Trophoblast cell (in vitro differentiated cells and primary cell): ENCODE results near the gene ULK4.

ENCODE experiments used
- DNase-seq, 2 donors: peaks; one replicate each; pipeline ENCODE4 v3.0.0-alpha.2; 2016
- H2AFZ ChIP-seq: 2 replicates; pipeline ENCODE4 v1.6.1; 2013; ENCODE audit warnings: low read length, moderate library complexity, mild to moderate bottlenecking; ENCODE audit not compliant: insufficient read depth, poor library complexity
- H2AK5ac ChIP-seq: 2 replicates; pipeline ENCODE4 v1.6.1; 2013; ENCODE audit warnings: mild to moderate bottlenecking, low read length
- H2BK120ac ChIP-seq: 2 replicates; pipeline ENCODE4 v1.6.1; 2013; ENCODE audit warnings: low read length, mild to moderate bottlenecking, moderate library complexity; ENCODE audit not compliant: insufficient read depth, poor library complexity
- H2BK12ac ChIP-seq: 2 replicates; pipeline ENCODE4 v1.6.1; 2013; ENCODE audit warnings: mild to moderate bottlenecking, low read length, moderate library complexity
- H2BK5ac ChIP-seq: 2 replicates; pipeline ENCODE4 v1.6.1; 2013; ENCODE audit warnings: low read length, low read depth, moderate library complexity, mild to moderate bottlenecking; ENCODE audit not compliant: poor library complexity
- H3K14ac ChIP-seq: 2 replicates; pipeline ENCODE4 v1.6.1; 2013; ENCODE audit warnings: mild to moderate bottlenecking, low read length
- H3K18ac ChIP-seq: 2 replicates; pipeline ENCODE4 v1.6.1; 2013; ENCODE audit warnings: mild to moderate bottlenecking, low read length
- H3K23ac ChIP-seq: 2 replicates; pipeline ENCODE4 v1.6.1; 2013; ENCODE audit warnings: low read length
- H3K27ac ChIP-seq: 2 replicates; pipeline ENCODE4 v1.5.1; 2013; ENCODE audit warnings: low read depth, mild to moderate bottlenecking, inconsistent platforms, low read length, moderate library complexity
- H3K27me3 ChIP-seq: 2 replicates; pipeline ENCODE4 v1.6.1; 2013; ENCODE audit warnings: inconsistent platforms, mild to moderate bottlenecking, low read length, moderate library complexity; ENCODE audit not compliant: insufficient read depth
- H3K36me3 ChIP-seq, 2 experiments: 1 replicate in 1 of 2; 2 replicates in 1 of 2; pipeline ENCODE4 v1.6.1; 2013; ENCODE audit warnings: low read length in 2 of 2, mild to moderate bottlenecking in 2 of 2, moderate library complexity in 1 of 2; ENCODE audit not compliant: insufficient read depth in 2 of 2, control insufficient read depth in 1 of 2
- H3K4ac ChIP-seq: 2 replicates; pipeline ENCODE4 v1.6.1; 2013; ENCODE audit warnings: low read depth, mild to moderate bottlenecking, low read length, moderate library complexity
- H3K4me1 ChIP-seq, 2 experiments: 1 replicate in 1 of 2; 2 replicates in 1 of 2; pipeline ENCODE4 v1.6.1; 2013; ENCODE audit warnings: low read length in 2 of 2, mild to moderate bottlenecking in 2 of 2, moderate library complexity in 1 of 2; ENCODE audit not compliant: insufficient read depth in 2 of 2, control insufficient read depth in 1 of 2
- H3K4me2 ChIP-seq: 2 replicates; pipeline ENCODE4 v1.6.1; 2013; ENCODE audit warnings: inconsistent platforms, mild to moderate bottlenecking, low read length, moderate library complexity
- H3K4me3 ChIP-seq: 2 replicates; pipeline ENCODE4 v1.5.1; 2013; ENCODE audit warnings: mild to moderate bottlenecking, low read depth, low read length, inconsistent platforms
- H3K79me1 ChIP-seq: one replicate; pipeline ENCODE4 v1.6.1; 2013; ENCODE audit warnings: low read length
- H3K79me2 ChIP-seq: 2 replicates; pipeline ENCODE4 v1.6.1; 2013; ENCODE audit warnings: low read length, mild to moderate bottlenecking; ENCODE audit not compliant: control insufficient read depth, insufficient read depth, poor library complexity
- H3K9ac ChIP-seq: 2 replicates; pipeline ENCODE4 v1.6.1; 2013; ENCODE audit warnings: mild to moderate bottlenecking, low read length
- H3K9me3 ChIP-seq: 2 replicates; pipeline ENCODE4 v1.6.1; 2013; ENCODE audit warnings: low read depth, mild to moderate bottlenecking, control low read depth, inconsistent platforms, low read length; ENCODE audit not compliant: insufficient read depth
- H4K12ac ChIP-seq: 2 replicates; pipeline ENCODE4 v1.6.1; 2013; ENCODE audit warnings: low read depth, mild to moderate bottlenecking, low read length, moderate library complexity
- H4K8ac ChIP-seq: 2 replicates; pipeline ENCODE4 v1.6.1; 2013; ENCODE audit warnings: low read depth, mild to moderate bottlenecking, low read length, moderate library complexity
- H4K91ac ChIP-seq: one replicate; pipeline ENCODE4 v1.6.1; 2013; ENCODE audit warnings: low read depth, mild to moderate bottlenecking, low read length, moderate library complexity
- WGBS: extraction: QIAGEN DNeasy Blood & Tissue Kit; methylation state at CpG from one replicate; pipeline ENCODE4 v1.1.7; 2013; ENCODE audit warnings: missing lambda C conversion rate; ENCODE audit not compliant: insufficient read length, insufficient coverage; ENCODE audit errors: extremely low coverage; 5-methylcytosine and 5-hydroxymethylcytosine counted together

Gene ULK4

DNA sequence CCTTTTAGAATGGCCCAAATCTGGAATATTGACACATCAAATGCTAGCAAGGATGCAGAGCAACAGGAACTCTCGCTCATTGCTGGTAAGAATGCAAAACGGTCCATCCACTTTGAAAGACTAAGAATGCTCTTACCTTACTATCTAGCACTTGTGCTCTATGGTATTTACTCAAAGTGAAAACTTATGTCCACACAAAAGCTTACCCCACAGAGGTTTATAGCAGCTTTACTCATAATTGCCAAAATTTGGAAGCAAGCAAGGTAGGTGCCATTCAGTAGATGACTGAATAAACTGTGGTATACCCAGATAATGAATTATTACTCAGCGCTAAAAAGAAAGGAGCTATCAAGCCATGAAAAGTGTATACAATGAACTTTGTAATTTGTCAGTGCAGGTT lies 666.2 kb downstream of the ULK4 start:
- no peak for DNase-seq
- no peak overlapping the region for H2BK12ac ChIP-seq
- H3K18ac ChIP-seq = no peak overlapping the region
- no peaks in the 10 kb centered on the region for H3K36me3 ChIP-seq
- no peak overlapping the region for H3K4ac ChIP-seq
- no peak overlapping the region for H4K12ac ChIP-seq
- H2AK5ac ChIP-seq = no peak overlapping the region
- H3K4me2 ChIP-seq = no peak overlapping the region
- no peak overlapping the region for H3K9ac ChIP-seq
- H2AFZ ChIP-seq = no peak overlapping the region
- no peak overlapping the region for H4K8ac ChIP-seq
- no peaks in the 10 kb centered on the region for H3K79me2 ChIP-seq
- H3K27me3 ChIP-seq = no peaks in the 10 kb centered on the region
- no peak overlapping the region for H2BK120ac ChIP-seq
- H2BK5ac ChIP-seq = no peak overlapping the region
- H4K91ac ChIP-seq = no peak overlapping the region
- no CpG with 5 or more reads among the region's 3 CpGs for WGBS
- H3K4me1 ChIP-seq = no peaks in the 10 kb centered on the region
- H3K4me3 ChIP-seq = no peak overlapping the region
- no peaks in the 10 kb centered on the region for H3K79me1 ChIP-seq
- no peak overlapping the region for H3K23ac ChIP-seq
- no peak overlapping the region for H3K27ac ChIP-seq
- H3K14ac ChIP-seq = no peak overlapping the region
- H3K9me3 ChIP-seq = no peaks in the 10 kb centered on the region

DNA sequence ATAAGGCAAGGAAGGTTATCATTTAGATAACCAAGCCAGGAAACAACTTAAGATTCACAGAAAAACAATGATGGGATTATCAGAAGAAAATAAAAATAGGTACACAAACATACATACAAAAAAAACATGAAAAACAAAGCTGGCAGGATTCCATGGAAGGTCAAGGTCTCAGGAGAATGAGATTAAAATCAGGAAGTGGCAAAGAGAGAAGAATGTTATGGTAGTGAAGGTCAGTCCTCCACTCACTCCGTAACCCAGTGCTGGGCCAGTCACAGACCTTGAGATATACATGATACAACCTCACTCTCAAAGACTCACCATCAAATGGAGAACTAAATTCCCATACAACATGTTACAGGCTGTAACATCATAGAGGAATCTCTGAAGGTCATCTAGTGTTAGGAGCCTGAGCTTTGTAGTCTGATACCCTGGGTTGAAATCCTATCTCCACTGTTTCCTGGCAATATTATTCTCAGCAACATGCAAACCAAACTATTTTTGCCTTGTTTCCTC lies 668.7 kb downstream of the ULK4 start:
- Histone ChIP-seq H3K79me1 (no peaks in the 10 kb centered on the region), H2BK12ac (no peak overlapping the region), H3K4me3 (no peak overlapping the region), H3K36me3 (no peaks in the 10 kb centered on the region), H3K79me2 (no peaks in the 10 kb centered on the region), H3K9ac (no peak overlapping the region), H3K27me3 (no peaks in the 10 kb centered on the region), H2AFZ (no peak overlapping the region), H2AK5ac (no peak overlapping the region), H4K91ac (no peak overlapping the region), H2BK120ac (no peak overlapping the region), H4K12ac (no peak overlapping the region), H3K4ac (no peak overlapping the region), H3K4me1 (no peaks in the 10 kb centered on the region), H4K8ac (no peak overlapping the region), H3K18ac (no peak overlapping the region), H3K4me2 (no peak overlapping the region), H3K14ac (no peak overlapping the region), H3K9me3 (no peaks in the 10 kb centered on the region), H2BK5ac (no peak overlapping the region), H3K27ac (no peak overlapping the region), H3K23ac (no peak overlapping the region)
- WGBS = no CpG with 5 or more reads among the region's 1 CpG
- DNase-seq = no peak

DNA sequence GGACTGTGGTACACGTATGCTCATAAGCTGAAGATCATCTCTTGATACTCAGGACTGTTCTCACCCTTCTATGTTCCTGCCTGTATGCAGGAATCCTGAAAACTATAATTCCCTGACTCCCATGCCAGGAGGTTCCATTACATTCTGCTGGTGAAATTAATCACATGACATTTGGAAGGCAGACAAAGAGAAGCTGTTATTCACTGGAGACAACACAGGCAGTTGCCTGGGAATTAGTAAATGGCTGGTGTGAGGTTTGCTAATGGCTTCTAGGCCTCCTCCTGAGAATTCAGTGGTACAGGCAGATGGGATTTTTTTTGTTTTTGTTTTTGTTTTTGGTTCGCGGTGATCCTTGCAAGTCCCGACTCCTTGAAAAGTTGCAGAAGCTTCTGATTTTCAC lies 671.2 kb downstream of the ULK4 start:
- Histone ChIP-seq H3K27ac (no peak overlapping the region), H3K4me3 (no peak overlapping the region), H3K9ac (no peak overlapping the region), H3K4ac (no peak overlapping the region), H4K8ac (no peak overlapping the region), H2BK12ac (no peak overlapping the region), H2BK120ac (no peak overlapping the region), H4K12ac (no peak overlapping the region), H3K79me1 (no peaks in the 10 kb centered on the region), H3K9me3 (no peaks in the 10 kb centered on the region), H3K18ac (no peak overlapping the region), H3K27me3 (no peaks in the 10 kb centered on the region), H2AK5ac (no peak overlapping the region), H2BK5ac (no peak overlapping the region), H2AFZ (no peak overlapping the region), H3K23ac (no peak overlapping the region), H3K36me3 (no peaks in the 10 kb centered on the region), H3K4me2 (no peak overlapping the region), H3K79me2 (no peaks in the 10 kb centered on the region), H3K4me1 (no peaks in the 10 kb centered on the region), H4K91ac (no peak overlapping the region), H3K14ac (no peak overlapping the region)
- no CpG with 5 or more reads among the region's 4 CpGs for WGBS
- no peak for DNase-seq

DNA sequence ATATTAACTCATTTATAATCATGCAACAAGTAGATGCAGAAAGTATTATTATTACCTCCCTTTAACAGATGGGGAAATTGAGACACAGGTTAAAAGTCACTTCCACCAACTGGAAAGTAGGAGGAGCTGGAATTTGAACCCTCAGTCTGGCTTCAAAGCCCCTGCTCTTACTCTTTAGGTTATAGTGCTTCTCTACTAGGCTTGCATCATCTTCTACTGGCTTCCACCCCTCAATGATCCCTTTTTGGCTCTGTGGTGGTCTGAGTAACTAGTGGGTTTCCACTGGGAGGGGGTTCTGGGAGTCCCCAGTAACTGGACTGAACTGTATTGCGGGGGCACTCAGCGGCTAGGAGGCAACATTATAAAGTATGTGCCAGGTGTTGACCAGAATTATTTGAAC lies 671.6 kb downstream of the ULK4 start:
- H3K79me2 ChIP-seq = no peaks in the 10 kb centered on the region
- no peaks in the 10 kb centered on the region for H3K27me3 ChIP-seq
- no peak overlapping the region for H4K12ac ChIP-seq
- H2BK120ac ChIP-seq = no peak overlapping the region
- no peak overlapping the region for H3K18ac ChIP-seq
- H3K9me3 ChIP-seq = no peaks in the 10 kb centered on the region
- no peak overlapping the region for H3K14ac ChIP-seq
- no peak overlapping the region for H2AK5ac ChIP-seq
- no peaks in the 10 kb centered on the region for H3K4me1 ChIP-seq
- H2BK12ac ChIP-seq = no peak overlapping the region
- H3K4me3 ChIP-seq = no peak overlapping the region
- H3K36me3 ChIP-seq = no peaks in the 10 kb centered on the region
- no peak overlapping the region for H3K23ac ChIP-seq
- WGBS = no CpG with 5 or more reads among the region's 2 CpGs
- H4K91ac ChIP-seq = no peak overlapping the region
- no peak overlapping the region for H3K4me2 ChIP-seq
- H3K79me1 ChIP-seq = no peaks in the 10 kb centered on the region
- H4K8ac ChIP-seq = no peak overlapping the region
- H3K4ac ChIP-seq = no peak overlapping the region
- DNase-seq = no peak
- no peak overlapping the region for H3K27ac ChIP-seq
- no peak overlapping the region for H2AFZ ChIP-seq
- no peak overlapping the region for H2BK5ac ChIP-seq
- no peak overlapping the region for H3K9ac ChIP-seq
